GM12891 (cell line): Measurements from ENCODE around the gene SNX24.

Source experiments
- POLR2A ChIP-seq: IDR thresholded peaks from 2 replicates; pipeline ENCODE4 v1.6.1; 2011; ENCODE audit warnings: low read depth, low read length, control low read depth
- POLR2AphosphoS5 ChIP-seq: IDR thresholded peaks from 2 replicates; pipeline ENCODE4 v1.6.1; 2011; ENCODE audit warnings: low read depth, low read length, control low read depth
- POU2F2 ChIP-seq: IDR thresholded peaks from 2 replicates; pipeline ENCODE4 v1.6.1; 2011; ENCODE audit warnings: low read depth, mild to moderate bottlenecking, control low read depth, low read length, moderate library complexity
- SPI1 ChIP-seq: IDR thresholded peaks from 2 replicates; pipeline ENCODE4 v1.6.1; 2011; ENCODE audit warnings: low read depth, low read length, control low read depth
- TAF1 ChIP-seq: IDR thresholded peaks from 2 replicates; pipeline ENCODE4 v1.6.1; 2011; ENCODE audit warnings: low read depth, low read length, control low read depth

- TF ChIP-seq TAF1 (no peak), POLR2A (no peak), POU2F2 (no peak), POLR2AphosphoS5 (no peak), SPI1 (no peak)
These were observed 71.1 kb downstream of the SNX24 start for GRCh38 chr5:122916490-122916889.
